Fibroblast of lung (primary cell): ENCODE measurements around the gene ZNF580.

ENCODE experiments used
- EZH2 ChIP-seq: IDR thresholded peaks from 2 replicates; pipeline ENCODE4 v1.5.1; 2012; ENCODE audit warnings: low read length, control low read depth, mild to moderate bottlenecking; ENCODE audit errors: missing control alignments
- TF ChIP-seq, protein P1 (sequence below), 2 donors: IDR thresholded peaks in 1 of 2; conservative IDR thresholded peaks in 1 of 2; 1 replicate in 1 of 2; 2 replicates in 1 of 2; pipeline ENCODE4 v1.5.1; 2011 to 2012; ENCODE audit warnings: low read length in 2 of 2, control low read depth in 1 of 2, inconsistent platforms in 1 of 2, low read depth in 1 of 2, mild to moderate bottlenecking in 1 of 2

DNA sequence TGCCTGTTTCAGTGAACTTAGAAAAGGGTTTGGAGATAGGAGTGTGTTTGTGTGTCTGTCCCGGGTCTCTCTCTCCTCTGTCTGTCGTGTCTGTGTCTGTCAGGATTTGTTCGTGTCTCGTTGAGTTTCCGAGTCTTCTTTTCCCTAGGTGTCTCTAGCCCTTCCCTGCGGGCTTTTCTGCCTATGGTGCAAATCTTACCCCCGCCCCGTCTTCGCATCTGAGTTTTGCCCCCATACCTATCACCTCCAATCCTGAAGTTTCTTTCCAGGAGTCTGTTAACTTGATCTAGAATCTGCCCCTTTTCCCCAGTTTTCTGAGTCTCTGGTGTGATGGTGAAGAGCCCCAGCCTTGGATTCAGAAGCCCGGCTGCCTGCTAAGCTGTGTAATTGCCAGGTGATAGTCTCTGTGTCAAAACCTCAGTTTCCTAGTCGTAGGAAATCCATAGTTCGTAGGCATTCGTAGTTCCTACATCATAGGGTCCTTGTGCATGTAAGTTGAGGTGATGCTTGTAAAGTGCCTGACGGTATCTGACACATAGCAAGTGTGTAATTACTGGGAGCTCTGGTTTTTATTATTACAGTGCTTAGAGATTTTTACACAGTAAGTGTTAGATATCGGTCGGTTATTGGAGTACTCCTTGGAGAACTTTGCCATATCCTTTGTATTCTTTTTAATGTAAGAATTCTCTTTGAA is 35.0 kb downstream of the ZNF580 start:
- TF ChIP-seq, protein P1, sequence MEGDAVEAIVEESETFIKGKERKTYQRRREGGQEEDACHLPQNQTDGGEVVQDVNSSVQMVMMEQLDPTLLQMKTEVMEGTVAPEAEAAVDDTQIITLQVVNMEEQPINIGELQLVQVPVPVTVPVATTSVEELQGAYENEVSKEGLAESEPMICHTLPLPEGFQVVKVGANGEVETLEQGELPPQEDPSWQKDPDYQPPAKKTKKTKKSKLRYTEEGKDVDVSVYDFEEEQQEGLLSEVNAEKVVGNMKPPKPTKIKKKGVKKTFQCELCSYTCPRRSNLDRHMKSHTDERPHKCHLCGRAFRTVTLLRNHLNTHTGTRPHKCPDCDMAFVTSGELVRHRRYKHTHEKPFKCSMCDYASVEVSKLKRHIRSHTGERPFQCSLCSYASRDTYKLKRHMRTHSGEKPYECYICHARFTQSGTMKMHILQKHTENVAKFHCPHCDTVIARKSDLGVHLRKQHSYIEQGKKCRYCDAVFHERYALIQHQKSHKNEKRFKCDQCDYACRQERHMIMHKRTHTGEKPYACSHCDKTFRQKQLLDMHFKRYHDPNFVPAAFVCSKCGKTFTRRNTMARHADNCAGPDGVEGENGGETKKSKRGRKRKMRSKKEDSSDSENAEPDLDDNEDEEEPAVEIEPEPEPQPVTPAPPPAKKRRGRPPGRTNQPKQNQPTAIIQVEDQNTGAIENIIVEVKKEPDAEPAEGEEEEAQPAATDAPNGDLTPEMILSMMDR (conservative IDR thresholded peaks at IDR 0.05 in 1 of 2, IDR thresholded peaks at IDR 0.05 in 1 of 2; ENCODE audit: low read depth in 1 of 2, low read length in 2 of 2), result no peak
- no peak for TF ChIP-seq EZH2
